CD8-positive, alpha-beta memory T cell (primary cell): Measurements from ENCODE around the gene MAGI1. TPM values are rescaled to one million over a fixed set of nuclear protein-coding genes. Genes with fewer than 3 reads are reported as not detected.
"Not testable (repeated sequence)": the region's sequence is repeated elsewhere in the genome, so short reads cannot be mapped to it uniquely, and the experiment has no call there.

Experiments
- CTCF ChIA-PET: fragments of 350-600 bp; sonication (Branson Sonifier 250); formaldehyde crosslinking; loops from one replicate; lab custom pipeline; 2021; ENCODE audit warnings: antibody characterized with exemption; lab: Charles Lee
- POLR2A ChIA-PET: fragments of 350-600 bp; sonication (Branson Sonifier 250); formaldehyde crosslinking; loops from one replicate; lab custom pipeline; 2021; ENCODE audit warnings: antibody characterized with exemption; lab: Charles Lee
- DNase-seq, 5 donors: peaks; one replicate each; pipeline versions ENCODE4 v3.0.0 to v3.0.0-alpha.2; 2020 to 2022; ENCODE audit warnings: mixed read lengths in 1 of 5
- H3K27ac ChIP-seq: one replicate; pipeline ENCODE4 v1.7.0; 2013; ENCODE audit warnings: low read depth, mild to moderate bottlenecking, low read length, moderate library complexity
- H3K27me3 ChIP-seq: 2 replicates; pipeline ENCODE4 v1.7.0; 2013; ENCODE audit warnings: low read length, mild to moderate bottlenecking; ENCODE audit not compliant: insufficient read depth, poor library complexity, severe bottlenecking
- H3K36me3 ChIP-seq: 2 replicates; pipeline ENCODE4 v1.7.0; 2013; ENCODE audit warnings: mild to moderate bottlenecking, low read length, moderate library complexity; ENCODE audit not compliant: insufficient read depth
- H3K4me1 ChIP-seq: 2 replicates; pipeline ENCODE4 v1.7.0; 2013; ENCODE audit warnings: mild to moderate bottlenecking, low read length, moderate library complexity; ENCODE audit not compliant: insufficient read depth
- H3K4me3 ChIP-seq: 2 replicates; pipeline ENCODE4 v1.7.0; 2013; ENCODE audit warnings: mild to moderate bottlenecking, low read length
- H3K9me3 ChIP-seq: 2 replicates; pipeline ENCODE4 v1.7.0; 2013; ENCODE audit warnings: mild to moderate bottlenecking, low read length
- H3K27ac Mint-ChIP-seq, 8 donors: one replicate each; pipeline ENCODE4 v1.8.0; 2020 to 2021; ENCODE audit warnings: mixed read lengths in 8 of 8, mild to moderate bottlenecking in 6 of 8, inconsistent platforms in 3 of 8, moderate library complexity in 3 of 8
- H3K27me3 Mint-ChIP-seq, 2 donors: one replicate each; pipeline ENCODE4 v1.8.0; 2020 to 2021; ENCODE audit warnings: mixed read lengths in 2 of 2, mild to moderate bottlenecking in 1 of 2, moderate library complexity in 1 of 2
- H3K36me3 Mint-ChIP-seq, 3 donors: one replicate each; pipeline ENCODE4 v1.8.0; 2020 to 2021; ENCODE audit warnings: mixed read lengths in 3 of 3, inconsistent platforms in 1 of 3, mild to moderate bottlenecking in 1 of 3
- H3K4me1 Mint-ChIP-seq, 3 donors: one replicate each; pipeline ENCODE4 v1.8.0; 2020 to 2021; ENCODE audit warnings: mixed read lengths in 3 of 3, inconsistent platforms in 1 of 3, mild to moderate bottlenecking in 1 of 3
- H3K4me3 Mint-ChIP-seq, 7 donors: one replicate each; pipeline ENCODE4 v1.8.0; 2020 to 2021; ENCODE audit warnings: mixed read lengths in 7 of 7, mild to moderate bottlenecking in 6 of 7, moderate library complexity in 4 of 7, inconsistent platforms in 2 of 7
- H3K9me3 Mint-ChIP-seq, 5 donors: one replicate each; pipeline ENCODE4 v1.8.0; 2020 to 2022; ENCODE audit warnings: mixed read lengths in 5 of 5, mild to moderate bottlenecking in 3 of 5, moderate library complexity in 2 of 5, inconsistent platforms in 1 of 5
- polyA plus RNA-seq: library from polyadenylated mRNA; unstranded; fragments of 300-500 nt; fragmentation: Illumina TruSeq; gene quantifications from one replicate; pipeline ENCODE4 v1.2.3, GENCODE V29; 2021
- total RNA-seq, 2 experiments: library from RNA; stranded (reverse); gene quantifications; one replicate each; pipeline ENCODE4 v1.2.3, GENCODE V29; 2021

Gene MAGI1
- total and polyA plus RNA-seq, 3 experiments from 2014 or later: 0.15 to 0.42 TPM; not detected in 1

DNA sequence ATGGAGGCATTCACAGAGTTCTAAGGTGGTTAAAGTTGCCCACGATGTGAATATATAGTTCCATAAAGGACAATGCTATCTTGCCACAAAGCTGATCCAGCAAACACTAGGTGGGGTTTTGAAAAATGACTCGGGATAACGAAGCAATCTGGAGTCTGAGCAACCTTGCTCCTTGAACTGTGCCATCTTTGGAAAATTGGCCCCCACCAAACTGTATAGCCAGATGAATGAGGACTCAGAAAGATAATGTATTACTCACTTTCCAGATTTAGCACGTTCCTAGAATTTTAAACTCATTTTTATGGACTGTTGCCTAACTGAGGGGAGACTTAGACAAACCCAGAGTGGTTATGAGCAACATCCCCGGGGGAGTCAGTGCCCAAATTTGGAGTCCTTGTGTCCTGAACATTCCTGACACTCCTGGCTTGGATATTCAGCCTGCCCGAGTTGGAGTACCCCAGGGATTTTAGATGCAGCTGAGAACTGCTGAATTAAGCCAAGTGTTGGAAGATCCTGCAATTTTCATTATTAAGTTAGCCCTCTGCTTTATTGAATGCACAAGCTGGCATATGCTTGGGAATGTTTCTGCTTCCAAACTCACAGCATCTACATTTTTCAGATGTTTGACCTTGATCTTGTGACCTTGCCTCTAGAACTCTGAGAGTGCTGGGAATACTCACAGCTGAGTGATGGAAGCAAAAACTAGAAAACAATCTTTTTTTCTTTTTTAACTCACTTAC, 8.8 kb upstream of the MAGI1 start:
- Mint-ChIP-seq H3K36me3 (no peaks in the 10 kb centered on the region), H3K4me1 (no peaks in the 10 kb centered on the region), H3K27me3 (peaks cover 2 to 9% of the 10 kb centered on the region in 2 donors), H3K4me3 (no peak overlapping the region), H3K9me3 (peaks cover 0 to 2% (median 0%) of the 10 kb centered on the region in 5 donors), H3K27ac (no peak overlapping the region)
- H3K4me1 ChIP-seq: no peaks in the 10 kb centered on the region
- H3K27ac ChIP-seq: no peak overlapping the region
- H3K9me3 ChIP-seq: no peaks in the 10 kb centered on the region
- DNase-seq: no peak
- no peaks in the 10 kb centered on the region for H3K36me3 ChIP-seq
- H3K27me3 ChIP-seq: no peaks in the 10 kb centered on the region
- CTCF ChIA-PET: no interaction called here
- H3K4me3 ChIP-seq: no peak overlapping the region
- POLR2A ChIA-PET: no interaction called here

DNA sequence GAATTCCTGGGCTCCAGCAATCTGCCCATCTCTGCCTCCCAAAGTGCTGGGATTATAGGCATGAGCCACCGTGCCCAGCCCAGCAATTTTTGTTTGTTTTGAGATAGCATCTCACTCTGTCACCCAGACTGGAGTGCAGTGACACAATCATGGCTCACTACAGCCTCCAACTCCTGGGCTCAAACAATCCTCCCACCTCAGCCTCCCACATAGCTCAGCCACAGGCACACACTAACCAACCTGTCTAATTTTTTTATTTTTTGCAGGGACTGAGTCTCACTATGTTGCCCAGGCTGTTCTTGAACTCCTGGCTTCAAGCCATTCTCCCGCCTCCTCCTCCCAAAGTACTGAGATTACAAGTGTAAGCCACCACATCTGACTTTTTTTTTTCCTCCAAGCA, 7.6 kb upstream of the MAGI1 start:
- H3K9me3 ChIP-seq, H3K36me3 Mint-ChIP-seq, H3K9me3 Mint-ChIP-seq, H3K4me1 Mint-ChIP-seq, POLR2A ChIA-PET, H3K27ac ChIP-seq, H3K27ac Mint-ChIP-seq, H3K4me3 Mint-ChIP-seq, DNase-seq, H3K36me3 ChIP-seq, CTCF ChIA-PET, H3K4me1 ChIP-seq, H3K4me3 ChIP-seq, H3K27me3 ChIP-seq: not testable (repeated sequence)
- H3K27me3 Mint-ChIP-seq: peaks cover 8 to 17% of the 10 kb centered on the region in 2 donors

DNA sequence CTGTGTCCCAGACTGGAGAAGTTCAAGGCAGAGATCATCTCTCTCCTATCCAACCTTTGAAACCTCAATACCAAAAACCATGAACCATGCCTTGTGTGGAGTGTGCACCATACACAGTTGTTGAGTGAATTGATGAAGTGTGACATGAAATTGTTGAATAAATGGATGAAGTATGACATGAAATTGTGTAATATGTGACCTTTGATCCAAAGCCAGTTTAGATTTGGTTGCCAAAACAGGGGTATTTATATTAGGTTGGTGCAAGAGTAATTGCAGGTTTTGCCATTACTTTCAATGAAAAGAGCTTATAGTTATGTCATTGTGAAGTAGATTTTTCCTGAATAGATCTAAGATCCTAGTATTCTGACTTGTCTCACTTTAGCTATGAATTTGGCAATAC, 3.1 kb upstream of the MAGI1 start:
- CTCF ChIA-PET: no interaction called here

DNA sequence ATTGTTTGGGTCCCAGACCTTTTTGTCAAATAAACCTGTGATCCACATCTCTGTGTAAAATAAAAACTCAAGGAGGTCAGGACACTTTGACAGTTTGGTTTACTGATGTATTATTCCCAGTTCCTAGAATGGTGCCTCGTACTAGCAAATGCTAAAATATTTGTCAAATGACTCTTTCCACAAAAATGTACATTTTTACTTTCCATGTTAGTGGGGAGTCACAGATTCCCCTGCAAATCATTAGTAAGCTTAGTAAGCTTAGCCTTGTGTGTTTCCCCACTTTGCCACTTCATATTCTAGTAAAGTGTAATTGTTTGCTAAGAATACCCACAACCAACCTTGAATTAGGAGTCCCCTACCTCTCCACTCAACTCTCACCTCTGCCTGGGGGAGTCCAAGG, 2.4 kb upstream of the MAGI1 start:
- DNase-seq: no peak
- POLR2A ChIA-PET: no interaction called here
- Mint-ChIP-seq H3K4me3 (no peak overlapping the region), H3K9me3 (no peaks in the 10 kb centered on the region), H3K27ac (no peak overlapping the region), H3K36me3 (no peaks in the 10 kb centered on the region), H3K27me3 (peaks cover 16 to 48% of the 10 kb centered on the region in 2 donors), H3K4me1 (peaks cover 12 to 18% (median 17%) of the 10 kb centered on the region in 3 donors)
- peaks cover 4% of the 10 kb centered on the region for H3K27me3 ChIP-seq
- H3K9me3 ChIP-seq: no peaks in the 10 kb centered on the region
- CTCF ChIA-PET: no interaction called here
- no peak overlapping the region for H3K4me3 ChIP-seq
- no peaks in the 10 kb centered on the region for H3K4me1 ChIP-seq
- no peaks in the 10 kb centered on the region for H3K36me3 ChIP-seq
- no peak overlapping the region for H3K27ac ChIP-seq

More for the DNA sequence above, 3.1 kb upstream of the MAGI1 start:
- Histone ChIP-seq H3K9me3 (no peaks in the 10 kb centered on the region), H3K4me1 (no peaks in the 10 kb centered on the region), H3K27ac (no peak overlapping the region), H3K36me3 (no peaks in the 10 kb centered on the region), H3K27me3 (no peaks in the 10 kb centered on the region), H3K4me3 (no peak overlapping the region)
- Mint-ChIP-seq H3K4me1 (peaks cover 12 to 18% (median 17%) of the 10 kb centered on the region in 3 donors), H3K27me3 (peaks cover 15 to 43% of the 10 kb centered on the region in 2 donors), H3K27ac (no peak overlapping the region), H3K4me3 (no peak overlapping the region), H3K36me3 (no peaks in the 10 kb centered on the region), H3K9me3 (no peaks in the 10 kb centered on the region)
- POLR2A ChIA-PET: no interaction called here
- no peak for DNase-seq

DNA sequence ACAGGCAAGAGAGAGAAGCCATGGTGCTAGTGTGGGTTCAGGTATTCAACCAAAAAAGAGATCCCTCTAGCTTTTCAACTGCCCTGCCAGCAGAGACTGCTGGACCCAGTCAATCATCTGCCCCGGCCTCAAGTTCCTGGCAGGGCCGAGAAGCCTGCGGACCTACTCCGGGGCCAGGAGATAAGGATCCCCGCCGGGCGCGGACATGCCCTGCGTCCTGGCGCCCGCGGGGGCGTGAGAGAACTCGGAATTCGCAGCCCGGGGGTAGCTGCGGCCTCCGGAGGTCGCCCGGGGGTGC, 821 bp upstream of the MAGI1 start:
- Histone ChIP-seq H3K27me3 (peaks cover 5% of the 10 kb centered on the region), H3K4me1 (no peaks in the 10 kb centered on the region), H3K9me3 (no peaks in the 10 kb centered on the region), H3K27ac (no peak overlapping the region), H3K36me3 (no peaks in the 10 kb centered on the region), H3K4me3 (no peak overlapping the region)
- Mint-ChIP-seq H3K27ac (no peak overlapping the region), H3K9me3 (no peaks in the 10 kb centered on the region), H3K4me1 (peaks cover 12 to 18% (median 17%) of the 10 kb centered on the region in 3 donors), H3K36me3 (no peaks in the 10 kb centered on the region), H3K4me3 (peak overlapping the region in 2 of 7 donors; percentile 10 to 56), H3K27me3 (peaks cover 24 to 64% of the 10 kb centered on the region in 2 donors)
- ChIA-PET CTCF (no interaction called here), POLR2A (no interaction called here)
- DNase-seq: no peak

DNA sequence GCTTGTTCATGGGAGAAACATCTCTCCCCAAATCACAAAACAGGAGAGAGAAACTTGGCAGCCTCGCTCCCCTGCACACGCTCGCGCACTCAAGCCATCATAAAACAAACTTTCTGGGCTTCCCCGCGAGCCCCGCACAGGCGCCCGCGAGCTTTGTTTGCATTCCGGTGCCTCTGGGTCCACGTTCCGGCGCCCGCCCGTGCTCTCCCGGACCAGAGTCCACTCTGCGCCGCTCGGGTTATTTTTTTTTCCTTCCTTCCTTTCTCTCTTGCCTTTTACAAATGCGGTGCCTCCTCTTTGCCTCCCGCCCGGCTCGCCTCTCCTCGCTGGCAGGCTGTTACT, 363 bp downstream of the MAGI1 start:
- H3K27ac Mint-ChIP-seq: no peak overlapping the region
- H3K4me3 Mint-ChIP-seq: peak overlapping the region in 6 of 7 donors; percentile 47 to 81 (median 61)
- POLR2A ChIA-PET: no interaction called here
- Histone ChIP-seq H3K9me3 (no peaks in the 10 kb centered on the region), H3K4me1 (no peaks in the 10 kb centered on the region), H3K36me3 (no peaks in the 10 kb centered on the region), H3K27me3 (peaks cover 5% of the 10 kb centered on the region), H3K27ac (no peak overlapping the region), H3K4me3 (no peak overlapping the region)
- H3K9me3 Mint-ChIP-seq: no peaks in the 10 kb centered on the region
- no peaks in the 10 kb centered on the region for H3K36me3 Mint-ChIP-seq
- peaks cover 25 to 67% of the 10 kb centered on the region in 2 donors for H3K27me3 Mint-ChIP-seq
- CTCF ChIA-PET: no interaction called here
- no peak for DNase-seq
- peaks cover 12 to 18% (median 17%) of the 10 kb centered on the region in 3 donors for H3K4me1 Mint-ChIP-seq

DNA sequence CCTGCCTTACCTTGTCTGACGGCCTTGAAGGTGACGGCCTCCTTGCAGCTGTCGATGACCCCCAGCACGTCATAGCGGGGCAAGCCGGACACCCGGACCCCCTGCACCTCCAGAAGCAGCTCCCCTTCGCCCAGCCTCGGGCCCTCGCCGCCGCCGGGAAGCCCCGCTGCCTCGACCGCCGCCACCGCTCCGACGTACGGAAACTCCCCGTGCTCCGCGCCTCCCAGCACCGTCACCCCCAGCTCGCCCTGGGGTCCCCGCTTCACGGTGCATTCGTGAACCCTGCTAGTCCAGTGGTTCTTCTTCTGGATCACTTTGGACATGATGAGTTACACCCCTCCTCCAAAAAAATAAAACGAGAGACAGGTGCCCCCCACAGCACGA, 740 bp downstream of the MAGI1 start:
- POLR2A ChIA-PET: no interaction called here
- H3K9me3 ChIP-seq: no peaks in the 10 kb centered on the region
- peaks cover 5% of the 10 kb centered on the region for H3K27me3 ChIP-seq
- Mint-ChIP-seq H3K4me1 (peaks cover 12 to 18% (median 17%) of the 10 kb centered on the region in 3 donors), H3K9me3 (no peaks in the 10 kb centered on the region), H3K27ac (no peak overlapping the region), H3K27me3 (peaks cover 25 to 70% of the 10 kb centered on the region in 2 donors), H3K4me3 (peak overlapping the region in 6 of 7 donors; percentile 47 to 81 (median 61)), H3K36me3 (no peaks in the 10 kb centered on the region)
- H3K4me3 ChIP-seq: no peak overlapping the region
- CTCF ChIA-PET: no interaction called here
- H3K27ac ChIP-seq: no peak overlapping the region
- no peak for DNase-seq
- no peaks in the 10 kb centered on the region for H3K36me3 ChIP-seq
- no peaks in the 10 kb centered on the region for H3K4me1 ChIP-seq

DNA sequence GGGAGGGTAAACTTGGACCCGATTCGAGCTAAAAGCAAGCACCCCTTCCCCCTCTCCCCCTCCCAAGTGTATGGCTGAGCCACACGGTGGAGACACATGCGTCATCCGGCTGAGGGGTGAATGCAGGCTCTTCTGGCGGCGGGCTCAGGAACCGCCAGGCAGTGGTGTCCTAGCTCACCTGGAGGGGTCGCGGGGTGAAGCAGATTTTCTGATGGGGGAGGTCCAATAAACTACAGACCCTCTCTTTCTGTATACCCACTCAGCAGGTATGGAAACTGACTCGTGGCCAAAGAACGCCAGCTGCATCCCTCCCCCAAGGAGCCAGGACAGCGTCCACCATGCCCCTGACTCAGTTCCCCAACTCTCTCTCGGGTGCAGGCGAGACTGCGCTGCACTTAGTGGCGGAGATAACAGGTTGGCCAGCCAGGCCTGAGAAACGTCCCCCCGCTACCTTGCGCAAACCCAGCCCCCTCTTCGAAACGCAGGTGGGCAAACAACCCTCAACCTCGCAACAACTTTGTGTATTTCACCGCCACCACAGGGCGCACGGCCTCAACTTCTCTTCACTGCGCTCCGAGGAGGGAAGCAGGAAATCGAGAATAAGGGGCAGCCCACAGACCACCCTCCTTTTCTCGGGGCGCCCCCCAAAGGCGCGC, 1.3 kb downstream of the MAGI1 start:
- Histone ChIP-seq H3K9me3 (no peaks in the 10 kb centered on the region), H3K36me3 (no peaks in the 10 kb centered on the region), H3K27me3 (peaks cover 5% of the 10 kb centered on the region), H3K4me3 (no peak overlapping the region), H3K27ac (no peak overlapping the region), H3K4me1 (no peaks in the 10 kb centered on the region)
- H3K4me1 Mint-ChIP-seq: peaks cover 12 to 18% (median 17%) of the 10 kb centered on the region in 3 donors
- DNase-seq: no peak
- ChIA-PET POLR2A (no interaction called here), CTCF (no interaction called here)
- H3K27ac Mint-ChIP-seq: no peak overlapping the region
- H3K27me3 Mint-ChIP-seq: peaks cover 25 to 67% of the 10 kb centered on the region in 2 donors
- H3K36me3 Mint-ChIP-seq: no peaks in the 10 kb centered on the region
- peak overlapping the region in 3 of 7 donors; percentile 17 to 60 (median 44) for H3K4me3 Mint-ChIP-seq
- H3K9me3 Mint-ChIP-seq: no peaks in the 10 kb centered on the region
